Glomerular visceral epithelial cell (primary cell): ENCODE measurements around the gene C4A.
"Not testable (repeated sequence)": the region's sequence is repeated elsewhere in the genome, so short reads cannot be mapped to it uniquely, and the experiment has no call there.

ENCODE experiments used
- DNase-seq: peaks from one replicate; pipeline ENCODE4 v3.0.0-alpha.2; 2016; ENCODE audit errors: extremely low spot score

C4A gene

DNA sequence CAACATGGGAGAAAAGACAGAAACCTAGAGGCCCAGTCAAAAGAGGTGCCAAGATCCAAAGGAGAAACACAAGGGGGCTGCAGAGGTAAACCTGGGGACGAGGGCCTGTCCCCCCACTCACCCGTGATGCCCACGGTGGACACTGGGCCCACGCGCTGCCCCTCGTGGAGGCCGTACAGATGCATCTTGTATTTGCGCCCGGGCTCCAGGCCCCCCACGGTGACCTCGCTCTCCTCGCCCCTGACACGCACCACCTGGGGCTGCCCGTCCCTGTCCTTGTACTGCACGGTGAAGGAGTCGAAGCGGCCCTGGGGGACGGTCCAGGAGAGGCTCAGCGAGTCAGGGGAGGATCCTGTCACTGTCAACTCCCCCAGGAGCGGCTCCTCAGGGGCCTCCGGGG is 67.3 kb downstream of the C4A start:
- DNase-seq, result not testable (repeated sequence)

DNA sequence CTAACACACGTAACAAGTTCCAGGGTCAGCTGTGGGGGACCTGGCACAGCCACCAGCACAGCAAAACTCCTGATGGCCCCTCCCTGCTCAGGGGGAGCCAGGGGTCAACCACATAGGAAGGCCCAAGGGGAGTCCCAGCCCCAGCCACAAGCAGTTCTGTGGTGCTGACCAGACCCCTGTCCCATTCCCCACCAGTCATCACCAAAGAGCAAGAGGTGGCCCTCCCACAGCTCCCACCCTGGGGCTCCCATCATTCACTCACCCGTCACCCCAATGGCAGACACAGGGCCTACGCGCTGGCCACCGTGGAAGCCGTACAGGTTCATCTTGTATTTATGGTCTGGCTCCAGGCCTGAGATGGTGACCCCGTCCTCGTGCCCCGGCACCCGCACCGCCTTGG is 67.9 kb downstream of the C4A start:
- DNase-seq, result not testable (repeated sequence)

DNA sequence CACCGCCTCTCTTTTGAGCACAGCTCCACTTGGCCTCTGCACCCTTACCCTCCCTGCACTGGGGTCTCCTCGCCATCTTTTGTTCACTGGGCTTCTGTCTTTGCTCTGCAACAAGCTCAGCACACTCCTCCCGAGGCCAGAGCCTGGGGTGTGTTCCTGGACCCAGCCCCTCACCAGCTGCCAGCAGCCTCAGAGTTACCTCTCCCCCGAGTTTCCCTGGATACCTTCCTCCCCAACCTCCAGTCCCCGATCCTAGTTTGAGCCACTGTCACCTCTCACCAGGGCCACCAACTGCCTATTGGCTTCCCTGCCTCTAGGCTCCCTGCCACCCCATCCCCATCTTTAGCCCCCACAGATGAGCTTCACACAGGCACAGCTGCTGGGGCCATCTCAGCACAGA is 68.7 kb downstream of the C4A start:
- no peak for DNase-seq
